ENCODE results near the gene HYDIN.

- no peak for TF ChIP-seq CTCF (conservative IDR thresholded peaks at IDR 0.05; ENCODE audit: low read length)
- TF ChIP-seq EZH2phosphoT487 (IDR thresholded peaks at IDR 0.05; ENCODE audit: borderline replicate concordance, low read depth, low read length), result no peak
Observed at GRCh38 chr16:70769761-70770160, 460.8 kb downstream of the HYDIN start.
